Fibroblast of skin of back (primary cell): ENCODE results near the gene CEP128.
A peak's percentile ranks its signal among the peaks of the same experiment; 100 is the strongest.

Experiments used
- DNase-seq: peaks from one replicate; pipeline ENCODE4 v3.0.0-alpha.2; 2013

CEP128 gene

DNA sequence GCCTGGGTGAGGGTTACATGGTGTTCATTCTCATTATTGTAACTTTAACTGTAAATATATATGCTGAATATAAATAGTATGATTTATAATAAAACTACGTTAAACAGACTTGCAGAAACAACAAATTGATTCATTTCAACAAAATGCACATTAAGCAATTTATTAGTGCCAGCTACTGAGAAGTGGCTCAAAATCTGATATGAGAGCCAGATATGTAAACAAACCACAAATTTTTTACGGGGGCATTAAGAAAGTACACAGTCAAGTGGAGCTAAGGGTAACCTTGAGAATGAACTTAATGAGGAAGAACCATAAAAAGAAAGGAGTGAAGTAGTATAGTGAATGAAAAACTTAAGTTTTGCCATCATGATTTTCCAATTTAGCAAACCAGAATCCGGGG, 40.3 kb downstream of the CEP128 start:
- DNase-seq = no peak

DNA sequence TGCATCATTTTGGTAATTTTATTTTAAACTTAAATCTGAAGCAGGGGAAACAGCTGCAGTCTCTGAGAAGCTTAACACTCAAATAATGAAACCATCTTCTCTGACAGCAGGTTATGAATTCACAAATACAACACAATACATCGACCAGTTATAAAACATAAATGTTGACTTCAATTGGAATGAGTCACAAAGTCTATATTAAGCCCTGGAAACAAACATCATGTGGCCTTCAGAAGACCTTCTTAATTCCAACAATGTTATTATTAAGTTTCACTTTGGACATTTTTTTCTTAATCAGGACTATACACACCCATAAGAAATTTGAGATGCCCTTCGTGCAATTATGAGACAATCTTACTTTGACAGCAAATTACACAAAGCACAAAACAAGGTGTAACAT, 68.9 kb downstream of the CEP128 start:
- no peak for DNase-seq

DNA sequence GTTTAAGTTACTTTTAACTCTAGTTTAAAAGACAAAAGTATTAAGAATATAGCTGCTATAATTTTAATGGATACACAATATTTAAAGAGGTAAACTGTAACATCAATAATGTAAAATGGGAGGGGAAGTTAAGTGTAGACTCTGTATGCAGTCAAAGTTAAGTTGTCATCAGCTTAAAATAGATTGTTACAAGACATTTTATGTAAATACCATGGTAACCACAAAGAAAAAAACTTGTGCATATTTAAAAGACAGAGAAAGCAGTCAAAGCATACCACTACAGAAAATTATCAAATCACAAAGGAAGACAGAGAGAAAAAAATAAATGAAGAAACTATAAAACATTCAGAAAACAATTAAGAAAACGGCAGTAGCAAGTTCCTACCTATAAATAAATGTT, 73.3 kb downstream of the CEP128 start:
- DNase-seq = peak; percentile 20

DNA sequence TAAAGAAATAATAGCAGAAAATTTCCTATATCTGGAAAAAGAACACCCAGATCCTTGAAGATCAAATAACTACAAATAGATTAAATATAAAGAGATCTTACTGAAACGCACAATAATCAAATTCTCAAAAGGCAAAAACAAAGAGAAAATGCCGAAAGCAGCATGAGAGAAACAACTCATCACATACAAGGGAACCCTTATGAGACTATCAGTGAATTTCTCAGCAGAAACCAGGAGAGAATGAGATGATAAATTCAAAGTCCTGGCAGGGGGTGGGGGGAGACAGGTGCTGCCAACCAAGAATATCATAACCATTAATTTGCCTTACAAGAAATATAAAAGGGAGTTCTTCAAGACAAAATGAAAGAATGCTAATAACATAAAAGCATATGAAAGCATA, 73.7 kb downstream of the CEP128 start:
- no peak for DNase-seq

DNA sequence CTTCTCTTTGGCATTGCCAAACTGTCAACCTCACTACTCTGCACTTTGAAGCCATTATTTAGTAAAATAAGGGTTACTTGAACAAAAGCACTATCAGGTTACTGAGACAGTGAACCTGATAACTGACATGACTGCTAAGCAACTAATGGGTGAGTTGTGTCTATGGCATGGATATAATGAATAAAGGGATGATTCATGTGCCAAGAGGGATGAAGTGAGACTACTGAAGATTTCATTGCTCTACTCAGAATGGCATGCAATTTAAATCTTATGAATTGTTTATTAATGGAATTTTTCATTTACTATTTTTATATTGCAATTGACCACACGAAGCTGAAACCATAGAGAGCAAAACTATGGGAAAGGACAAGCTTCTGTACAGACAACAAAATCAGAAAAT, 74.4 kb downstream of the CEP128 start:
- peak; percentile 17 for DNase-seq

DNA sequence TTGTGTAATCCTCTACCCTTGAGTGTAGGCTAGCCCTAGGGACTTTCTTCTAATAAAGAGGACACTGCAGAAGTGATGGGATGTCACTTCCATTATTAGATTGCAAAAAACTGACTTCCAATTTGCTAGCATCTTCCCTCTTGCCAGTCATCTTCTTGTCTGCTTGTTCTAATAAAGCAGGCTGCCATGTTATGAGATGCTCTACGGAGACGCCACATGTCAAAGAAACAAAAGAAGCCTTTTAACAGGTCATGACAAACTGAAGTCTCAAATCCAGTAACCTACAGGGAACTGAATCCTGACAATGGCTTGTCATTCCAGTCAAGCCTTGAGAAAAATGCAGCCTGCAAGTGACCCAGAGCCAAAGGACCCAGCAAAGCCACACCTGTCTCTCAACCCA, 76.0 kb downstream of the CEP128 start:
- DNase-seq = no peak

DNA sequence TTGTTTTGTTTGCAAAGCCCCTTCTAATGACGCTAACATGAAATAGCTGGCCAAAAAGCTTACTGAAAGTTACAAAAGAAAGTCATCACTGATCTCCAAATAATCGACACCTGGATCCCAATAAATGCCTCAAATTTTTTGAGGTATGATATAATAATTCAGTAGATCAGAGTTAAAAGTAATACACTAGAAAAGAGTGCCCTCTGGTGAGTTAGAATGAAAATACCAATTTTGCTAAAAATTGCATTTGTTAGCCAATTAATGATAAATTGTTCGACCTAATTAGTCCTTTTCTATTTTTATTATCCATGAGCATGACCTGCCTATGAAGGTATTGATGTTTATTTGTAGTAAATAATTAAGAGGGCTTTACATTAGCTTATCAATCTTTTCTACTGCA, 78.6 kb downstream of the CEP128 start:
- no peak for DNase-seq

DNA sequence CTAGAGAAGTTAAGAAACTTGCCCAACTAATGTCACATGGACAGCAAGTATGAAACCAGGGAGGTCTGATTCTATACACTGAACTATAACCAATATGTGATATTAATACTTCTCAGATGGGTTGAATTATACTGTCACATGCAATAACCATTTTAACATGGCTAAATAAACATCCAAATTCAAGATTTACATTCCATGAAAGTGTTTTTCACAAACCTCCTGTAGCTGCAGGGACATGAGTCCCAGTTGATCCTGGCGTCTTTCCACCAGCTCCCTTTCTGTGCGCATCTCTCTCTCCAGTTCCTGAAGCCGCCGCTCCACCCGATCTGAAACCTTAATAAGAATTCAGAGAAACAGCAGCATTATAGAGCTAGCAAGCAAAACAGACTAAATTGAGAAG, 79.0 kb downstream of the CEP128 start:
- peak; percentile 33 for DNase-seq

DNA sequence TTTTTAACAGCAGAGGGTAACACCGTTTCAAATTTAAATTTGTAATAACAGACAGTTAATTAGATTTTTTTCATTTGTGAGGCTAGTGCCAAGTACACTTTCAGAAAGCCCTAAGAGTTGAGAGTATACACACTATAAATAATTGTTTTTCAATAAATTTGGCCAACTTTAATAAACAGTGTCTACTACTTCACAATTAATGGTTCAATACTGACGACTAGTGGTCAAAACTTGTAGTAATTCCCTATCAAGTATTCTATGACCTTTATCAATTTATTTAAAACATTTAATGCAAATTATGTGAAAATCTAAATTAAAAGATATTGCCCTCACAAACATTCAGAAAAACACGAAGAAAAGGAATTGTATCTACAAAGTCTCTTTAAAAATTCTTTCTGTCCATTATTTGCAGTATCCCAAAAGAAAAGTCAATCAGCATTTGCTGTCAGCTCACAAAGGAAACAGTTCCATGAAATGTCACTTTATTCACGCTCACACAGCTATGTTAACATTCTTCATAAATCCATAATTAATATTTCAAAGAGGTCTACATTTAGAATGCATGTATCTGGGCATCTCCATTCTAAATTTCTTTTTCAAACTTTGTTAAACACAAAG, 91.2 kb downstream of the CEP128 start:
- peak; percentile 41 for DNase-seq

DNA sequence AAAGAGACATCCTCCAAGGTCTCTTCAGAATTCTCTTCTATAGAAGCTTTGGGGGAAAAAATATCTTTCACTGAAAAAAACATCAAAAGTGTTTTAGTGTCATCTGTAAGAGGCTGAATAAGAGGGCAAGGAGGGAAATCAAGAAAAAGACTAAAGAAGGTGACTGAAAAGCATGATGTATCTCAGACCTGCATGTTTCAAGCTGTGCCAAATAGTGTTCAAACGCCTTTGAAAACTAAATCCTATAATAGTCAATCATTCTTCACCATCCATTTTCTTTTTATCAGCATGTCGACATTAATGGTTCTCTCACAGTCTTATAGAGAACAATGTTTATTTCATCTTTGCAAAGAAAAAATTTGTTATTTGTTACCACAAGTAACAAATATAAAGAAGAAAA, 94.5 kb downstream of the CEP128 start:
- DNase-seq = no peak

DNA sequence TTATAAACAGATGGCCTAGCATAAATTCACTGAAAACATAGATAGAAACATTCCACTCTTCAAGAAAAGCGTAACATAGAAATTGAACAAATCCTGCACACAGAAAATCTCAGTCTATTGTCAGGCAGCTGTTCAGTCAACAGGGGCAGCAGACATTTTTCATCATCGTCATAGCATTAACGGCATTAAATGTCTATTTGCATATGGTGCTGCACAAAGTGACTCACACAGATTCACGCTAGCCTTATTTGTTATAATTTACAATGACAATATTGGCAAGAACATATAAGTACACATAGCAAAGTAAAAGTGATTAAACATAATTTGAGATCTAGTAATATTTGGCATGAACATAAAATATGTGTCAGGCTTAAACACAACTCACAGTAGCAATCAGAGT, 95.7 kb downstream of the CEP128 start:
- no peak for DNase-seq

DNA sequence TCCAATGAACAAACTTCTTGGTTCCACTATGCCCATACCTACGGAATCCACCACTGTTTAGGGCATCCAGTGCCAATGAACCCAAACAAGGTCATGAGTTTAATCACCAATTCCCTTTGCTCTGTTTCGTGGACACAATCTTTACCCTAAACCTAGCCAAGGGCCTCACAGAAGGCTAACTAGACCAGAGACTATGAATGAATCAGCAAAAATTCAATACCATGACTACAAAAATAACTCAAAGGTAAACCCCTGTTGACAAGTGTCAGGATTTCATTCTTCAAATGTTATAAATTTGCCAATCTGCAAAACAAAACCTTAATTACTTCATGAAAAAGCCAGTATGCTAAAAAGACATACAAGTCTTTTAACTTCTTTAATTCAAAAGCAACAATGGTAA, 96.7 kb downstream of the CEP128 start:
- no peak for DNase-seq

DNA sequence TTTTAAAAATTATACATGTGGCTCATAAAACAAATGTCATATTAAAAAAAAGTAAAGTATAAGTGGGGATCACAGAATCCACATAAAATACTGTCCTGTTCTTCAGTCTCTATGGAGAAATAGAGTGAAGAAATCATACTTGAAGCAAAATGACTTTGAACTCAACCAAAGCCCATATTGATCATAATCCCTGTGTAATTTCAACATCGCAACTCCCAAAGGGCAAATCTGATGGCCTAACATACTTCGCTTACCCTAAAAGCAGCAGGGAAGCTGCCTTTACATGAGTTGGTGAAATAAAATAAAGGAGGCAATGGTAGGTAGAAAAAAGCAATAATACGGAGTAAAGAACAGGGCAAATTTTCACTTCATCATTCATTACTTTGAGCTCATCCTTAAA, 101.8 kb downstream of the CEP128 start:
- DNase-seq = no peak

DNA sequence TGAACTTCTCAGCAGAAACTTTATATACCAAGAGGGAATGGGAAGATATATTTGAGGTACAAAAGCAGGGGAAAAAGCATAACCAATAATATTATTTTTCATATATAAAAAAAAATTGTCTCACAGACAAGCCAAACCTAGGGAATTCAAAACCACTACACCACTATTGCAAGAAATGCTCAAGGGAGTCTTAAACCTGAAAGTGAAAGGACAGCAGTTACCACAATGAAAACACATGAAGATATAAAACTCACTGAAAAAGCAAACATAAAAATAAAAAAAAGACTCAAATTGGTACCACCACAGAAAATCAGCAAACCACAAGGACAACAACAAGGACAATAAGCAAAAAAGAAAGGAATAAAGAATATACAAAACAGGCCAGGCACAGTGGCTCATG, 131.9 kb downstream of the CEP128 start:
- DNase-seq = no peak

DNA sequence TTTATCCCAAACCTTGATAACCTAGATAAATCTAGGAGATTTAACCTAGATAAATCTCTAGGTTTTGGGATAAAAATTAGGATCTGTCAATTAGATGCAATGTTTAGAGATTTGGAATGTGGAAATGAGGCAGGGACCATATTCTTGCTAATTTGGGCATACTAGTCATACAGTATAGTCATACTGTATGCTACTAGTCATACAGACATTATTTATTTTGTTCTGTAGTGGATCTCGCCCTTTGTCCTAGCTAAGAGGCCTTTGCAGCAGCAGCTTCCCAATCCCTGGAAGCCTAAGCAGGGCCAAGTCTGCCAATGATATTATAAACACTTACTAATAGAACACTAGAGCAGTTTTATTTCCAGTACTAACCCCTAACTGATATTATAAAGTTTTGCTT, 136.4 kb downstream of the CEP128 start:
- peak; percentile 50 for DNase-seq

DNA sequence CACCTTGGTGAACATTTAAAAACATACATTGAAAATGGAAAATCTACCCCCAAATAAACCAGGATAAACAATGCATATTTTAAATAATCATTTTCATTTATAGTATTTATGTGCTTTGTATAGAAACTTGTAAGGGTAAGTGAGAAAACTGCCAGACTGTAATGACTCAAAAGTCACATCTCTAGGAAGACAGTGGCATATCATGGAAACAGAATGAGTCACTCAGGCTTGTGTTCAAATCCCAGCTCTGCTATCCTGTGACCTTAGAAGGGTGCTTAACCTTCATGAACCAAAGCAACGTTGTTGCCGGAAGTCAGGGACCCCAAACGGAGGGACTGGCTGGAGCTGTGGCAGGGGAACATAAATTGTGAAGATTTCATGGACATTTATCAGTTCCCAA, 142.7 kb downstream of the CEP128 start:
- DNase-seq = no peak

DNA sequence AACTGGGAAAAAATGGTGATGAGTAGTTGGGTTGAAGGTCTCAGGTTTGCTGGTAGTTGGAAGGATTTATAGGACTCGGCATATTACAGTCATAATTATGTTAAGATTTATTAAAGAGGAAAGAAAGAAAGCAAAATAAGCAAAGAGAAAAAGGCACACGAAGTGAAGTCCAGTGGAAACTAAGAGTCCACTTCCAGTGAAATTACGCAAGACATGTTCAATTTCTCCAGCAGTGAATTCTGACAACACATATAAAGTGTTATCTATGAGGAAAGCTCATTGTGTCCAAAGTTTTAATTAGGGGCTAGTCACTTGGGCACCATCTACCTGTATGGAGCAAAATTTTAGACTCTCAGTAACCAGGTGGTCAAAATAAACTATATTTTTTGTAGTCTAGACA, 143.3 kb downstream of the CEP128 start:
- DNase-seq = no peak

DNA sequence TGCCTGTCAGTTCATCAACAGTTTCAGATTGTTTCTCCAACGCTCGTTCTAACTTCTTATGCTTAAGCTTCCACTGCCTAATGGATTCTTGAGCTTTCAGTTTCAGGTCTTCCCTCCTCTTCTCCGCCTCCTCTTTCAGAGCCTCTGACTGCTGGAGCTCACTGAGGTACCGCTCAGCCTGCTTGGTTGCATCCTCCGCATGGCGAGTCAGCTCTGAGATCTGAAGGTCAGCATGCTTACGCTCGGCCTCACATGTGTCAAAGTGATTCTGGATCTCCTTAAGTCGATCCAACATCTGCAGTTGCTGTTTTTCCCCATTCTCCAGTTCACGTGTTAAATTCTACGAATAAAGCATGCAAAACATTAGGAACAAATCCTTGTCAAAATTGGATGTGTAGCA, 148.8 kb downstream of the CEP128 start:
- no peak for DNase-seq

DNA sequence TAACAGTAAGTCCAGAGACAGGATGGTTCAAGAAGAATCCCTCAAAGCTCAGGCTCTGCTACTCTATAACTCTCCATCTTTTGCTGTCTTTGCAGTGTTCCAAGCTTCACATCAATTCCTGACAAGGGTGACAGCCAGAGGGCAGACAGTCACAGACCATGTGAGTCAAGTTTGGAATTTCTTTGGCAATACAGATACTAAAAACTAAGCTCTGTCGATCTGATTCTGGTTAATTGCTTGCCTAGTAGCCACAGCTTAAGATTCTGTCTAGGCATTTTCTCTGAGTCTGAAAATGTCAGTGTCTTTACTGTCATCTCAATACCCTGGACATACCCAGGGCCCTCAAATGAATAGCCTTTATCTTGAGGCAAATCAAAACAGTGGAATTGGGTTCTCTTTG, 153.7 kb downstream of the CEP128 start:
- DNase-seq = no peak

DNA sequence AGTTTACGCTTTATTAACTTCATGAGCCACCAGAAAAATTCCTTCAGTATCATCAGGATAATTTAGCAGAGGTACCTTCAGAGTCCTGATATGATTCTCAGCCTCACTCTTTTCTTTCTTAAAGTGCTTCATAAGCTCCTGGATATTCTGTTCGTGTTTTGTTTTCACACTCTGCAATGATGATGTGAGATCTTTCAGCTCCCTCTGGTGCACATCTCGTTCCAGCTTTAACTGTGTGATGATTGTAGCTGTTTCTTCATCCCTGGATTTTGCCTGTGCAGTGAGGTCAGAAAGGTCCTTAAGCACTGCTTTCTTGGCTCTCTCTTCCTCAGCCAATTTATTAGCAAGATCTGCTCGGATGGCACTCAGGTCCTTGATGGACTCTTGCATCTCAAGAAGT, 156.7 kb downstream of the CEP128 start:
- DNase-seq = no peak

DNA sequence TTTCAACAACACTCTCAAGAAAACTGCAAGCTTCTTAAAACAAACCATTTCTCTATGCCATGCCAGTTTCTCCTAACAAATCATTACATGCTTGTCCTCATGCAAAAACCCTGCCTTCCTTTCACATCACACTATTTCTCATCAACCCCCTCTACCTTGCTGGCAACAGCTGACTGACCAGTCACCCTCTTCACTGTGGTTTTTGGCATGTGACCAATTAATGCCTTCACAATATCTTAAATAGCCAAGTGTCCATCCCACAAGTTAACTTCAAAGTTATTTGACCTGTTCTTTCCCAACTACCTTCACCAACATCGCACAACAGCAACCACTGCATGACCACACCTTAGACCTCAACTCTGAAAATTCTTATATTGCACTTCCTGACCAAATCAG, 159.6 kb downstream of the CEP128 start:
- DNase-seq = peak; percentile 15

DNA sequence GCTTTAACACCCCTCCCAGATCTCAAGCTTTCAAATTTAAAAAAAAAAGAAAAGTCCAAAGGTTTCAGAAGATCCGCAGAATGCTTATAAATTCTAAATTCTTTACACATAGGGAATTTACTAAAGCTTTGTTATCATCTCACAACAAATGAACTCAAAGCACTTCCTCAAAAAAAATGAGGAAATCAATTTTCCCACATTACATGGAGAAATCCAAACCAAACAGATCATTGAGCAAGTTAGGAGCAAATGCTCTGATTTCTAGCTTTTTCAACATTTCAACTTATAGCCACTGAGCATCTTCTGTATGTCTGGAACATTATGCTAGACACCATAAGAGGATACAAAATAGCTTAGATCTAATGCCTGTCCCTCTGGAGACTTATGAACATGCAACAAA, 161.0 kb downstream of the CEP128 start:
- DNase-seq = no peak

DNA sequence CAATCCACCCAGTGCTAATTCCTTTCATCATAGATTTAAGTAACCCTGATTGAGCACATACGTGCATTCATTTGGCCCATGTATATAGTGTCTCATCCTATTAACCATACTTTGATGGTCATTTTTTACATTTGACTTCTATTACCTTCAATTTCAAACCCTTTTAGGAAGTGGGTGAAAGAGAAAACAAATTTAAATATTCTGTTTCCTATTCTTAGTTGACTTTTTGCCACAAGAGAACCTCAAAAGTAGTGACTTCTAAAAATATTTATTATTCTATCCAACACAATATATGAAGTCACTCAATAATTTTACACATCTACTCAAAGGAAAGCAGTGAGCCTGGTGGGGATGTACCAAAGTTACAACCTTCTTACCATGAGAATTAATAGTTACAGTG, 164.9 kb downstream of the CEP128 start:
- DNase-seq = no peak

DNA sequence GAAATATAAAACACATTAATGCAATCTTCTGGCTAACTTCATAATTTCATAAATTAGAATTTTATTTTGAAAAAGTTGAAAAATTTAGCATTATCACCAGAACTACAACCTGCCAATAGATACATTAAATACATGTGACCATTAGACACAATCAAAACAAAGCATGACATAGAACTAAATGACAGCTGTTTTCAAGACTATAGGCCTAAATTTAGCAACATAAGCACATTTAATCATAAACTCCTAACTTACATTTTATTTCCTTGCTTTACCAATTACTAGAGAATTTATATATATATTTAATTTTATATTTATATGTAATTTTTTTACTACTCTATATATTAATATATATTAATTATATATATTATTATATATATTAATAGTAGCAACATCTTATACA, 165.4 kb downstream of the CEP128 start:
- no peak for DNase-seq

DNA sequence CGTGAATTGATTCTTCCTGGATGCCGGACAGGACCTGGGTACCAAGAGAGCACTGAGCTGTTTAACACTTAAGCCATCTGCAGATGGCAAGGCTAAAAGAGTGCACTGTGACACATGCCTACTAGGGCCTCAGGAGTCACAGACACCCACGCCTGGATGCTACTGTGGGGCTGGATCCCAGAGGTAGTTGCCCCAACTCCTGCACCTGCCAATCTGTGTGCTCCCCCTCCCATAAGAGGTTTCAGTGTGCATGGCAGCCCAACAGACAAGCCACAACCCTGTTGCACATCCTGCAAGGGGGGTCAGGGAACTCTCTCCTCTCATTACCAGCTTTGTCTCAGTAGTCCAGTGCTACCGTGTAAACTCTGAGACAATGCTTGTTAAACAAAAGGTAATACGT, 169.0 kb downstream of the CEP128 start:
- no peak for DNase-seq

DNA sequence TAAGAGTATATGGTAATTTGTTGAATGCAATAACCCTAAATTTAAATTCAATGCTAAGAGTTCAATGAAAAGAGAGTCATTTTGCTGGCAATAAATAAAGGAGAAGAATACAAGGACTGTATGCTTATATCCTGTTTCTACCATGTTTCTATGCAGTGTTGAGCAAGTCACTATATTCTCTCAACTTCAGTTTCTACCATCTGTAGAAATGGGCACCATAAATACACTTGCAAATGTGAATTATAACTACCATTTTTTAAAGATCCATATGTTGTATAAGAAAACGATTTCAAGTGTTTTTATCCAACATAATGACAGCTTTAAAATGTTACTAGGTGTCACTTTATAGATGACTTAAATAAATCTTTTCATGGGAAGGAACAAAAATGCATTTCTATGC, 170.3 kb downstream of the CEP128 start:
- no peak for DNase-seq
